ENCODE data around the gene TRNT1. TPM values are rescaled to one million over a fixed set of nuclear protein-coding genes. Genes with fewer than 3 reads are reported as not detected.

Gene TRNT1
- total RNA-seq, 1 experiment from 2014 or later = 34.0 TPM

- peak; percentile 17 for DNase-seq (ENCODE audit: low read depth)
Measured at GRCh38 chr3:3177861-3178497, 51.2 kb downstream of the TRNT1 start.

GRCh38 chr3:3178498-3179328 is 52.0 kb downstream of the TRNT1 start:
- DNase-seq (ENCODE audit: low read depth) = no peak

DNA sequence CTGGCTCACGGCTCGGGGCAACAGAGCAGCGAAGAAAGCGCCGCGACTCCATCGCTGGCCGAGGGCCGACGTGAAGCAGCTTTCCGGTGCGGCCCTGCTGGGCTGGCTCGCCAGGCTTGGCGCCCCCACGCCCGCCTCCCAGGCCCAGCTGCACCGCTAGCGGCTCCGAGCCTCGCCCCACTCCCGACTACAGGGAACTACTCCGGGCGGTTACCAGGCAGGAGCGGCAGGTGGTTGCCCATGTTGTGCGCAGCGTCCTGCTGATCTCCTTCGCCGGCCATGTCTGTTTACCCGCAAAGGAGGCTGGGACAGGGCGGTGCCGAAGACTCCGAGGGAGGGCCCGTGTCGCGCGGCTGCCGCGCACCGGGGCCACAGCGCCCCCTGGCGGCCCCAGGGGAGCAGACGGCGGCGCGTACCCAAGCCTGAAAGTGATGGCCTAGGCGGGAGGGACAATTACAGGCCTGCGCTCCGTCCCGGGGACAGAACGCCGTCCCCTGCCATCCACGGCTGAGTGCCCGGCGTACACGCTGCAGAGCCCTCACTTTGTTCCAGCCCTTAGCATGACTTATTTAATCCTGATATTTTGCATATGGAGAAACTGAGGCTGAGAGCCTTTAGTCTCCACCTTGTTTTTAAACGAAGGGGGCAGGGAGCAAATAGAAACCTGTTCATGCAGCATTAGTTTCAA is 52.8 kb downstream of the TRNT1 start, which contains the start of gene CRBN:
Gene CRBN, minus strand, starts transcription at position 285 of the 688 bp plus-strand sequence. Its CDS starts 4 bp downstream, at position 281.
- peak; percentile 74 for DNase-seq (ENCODE audit: low read depth)

DNA sequence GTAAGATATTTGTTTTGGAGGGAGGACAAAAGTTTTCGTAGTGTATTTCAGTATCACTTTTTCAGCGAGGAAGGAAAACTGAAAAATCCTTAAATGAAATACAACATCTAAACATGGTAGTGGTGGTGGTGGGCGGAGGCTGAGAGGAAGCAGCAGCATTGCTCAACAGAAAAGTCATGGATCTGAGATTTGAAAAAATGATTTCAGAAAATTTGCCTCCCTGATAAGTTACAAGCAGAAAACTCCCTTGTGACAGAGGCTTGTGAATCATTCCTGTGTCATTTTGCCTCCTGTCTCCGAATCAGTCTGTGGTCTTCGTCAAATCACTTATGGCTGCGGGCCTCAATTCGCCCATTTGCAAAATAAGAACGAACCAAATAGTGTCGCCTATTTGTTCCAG is 53.7 kb downstream of the TRNT1 start:
- no peak for DNase-seq (ENCODE audit: low read depth)

DNA sequence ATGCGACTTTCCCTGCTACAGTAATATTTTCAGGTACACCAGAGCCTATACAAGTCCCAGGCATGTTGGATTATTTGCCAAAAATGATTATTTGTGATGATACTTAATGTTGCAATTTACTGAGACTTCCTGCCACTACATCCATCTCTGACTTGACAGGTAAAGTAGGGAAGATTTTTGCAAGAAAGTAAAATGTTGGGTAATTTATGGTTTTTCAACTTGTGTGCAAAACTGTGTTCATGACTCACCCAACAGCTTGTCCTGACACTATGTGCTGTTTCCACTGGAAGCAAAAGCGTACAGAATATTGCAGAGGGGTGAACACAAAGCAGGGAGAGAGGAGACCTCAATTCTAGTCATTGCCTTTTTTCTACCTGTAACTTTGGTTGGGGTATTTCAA is 58.1 kb downstream of the TRNT1 start:
- no peak for DNase-seq (ENCODE audit: low read depth)

- DNase-seq (ENCODE audit: low read depth) = no peak
Measured at GRCh38 chr3:3189102-3189727, 62.5 kb downstream of the TRNT1 start.

GRCh38 chr3:3189961-3190360 is 63.2 kb downstream of the TRNT1 start:
- DNase-seq (ENCODE audit: low read depth) = no peak

GRCh38 chr3:3191675-3192285 is 65.0 kb downstream of the TRNT1 start:
- no peak for DNase-seq (ENCODE audit: low read depth)

- DNase-seq (ENCODE audit: low read depth) = no peak
Measured at GRCh38 chr3:3192286-3192675, 65.5 kb downstream of the TRNT1 start.

- DNase-seq (ENCODE audit: low read depth) = no peak
Measured at GRCh38 chr3:3194861-3195260, 68.1 kb downstream of the TRNT1 start.

DNA sequence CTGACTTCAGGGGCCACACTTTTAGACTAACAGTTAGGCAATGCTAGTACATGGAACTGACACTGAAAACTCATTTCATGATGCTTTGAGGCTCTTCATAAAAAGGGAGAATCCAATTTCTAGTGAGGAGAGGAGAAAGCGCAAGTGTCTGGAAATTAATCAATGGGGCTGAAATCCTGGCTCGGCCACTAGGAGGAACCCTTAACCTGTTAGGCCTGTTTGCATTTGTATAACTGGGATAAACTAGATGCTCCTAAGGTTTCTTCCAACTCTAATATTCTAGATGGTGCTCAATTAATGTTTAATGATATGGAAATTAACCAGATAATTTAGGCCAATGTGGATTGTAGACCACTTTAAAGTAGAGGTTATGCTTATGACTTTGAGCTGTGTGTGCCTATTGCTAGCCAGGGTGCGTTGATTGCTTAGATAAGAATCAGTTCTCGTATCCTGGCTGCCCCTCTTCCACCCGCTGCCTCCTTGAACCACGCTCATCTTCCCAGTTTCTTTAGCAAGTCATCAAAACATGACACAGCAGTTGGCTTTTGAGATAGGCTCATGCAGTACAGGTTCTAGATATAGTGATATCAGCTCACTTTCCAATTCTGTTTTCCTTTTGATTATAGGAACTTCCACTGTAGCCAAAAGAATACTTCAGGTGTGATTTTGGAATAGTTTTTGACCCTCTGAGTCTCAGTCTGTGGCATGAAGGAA is 69.6 kb downstream of the TRNT1 start:
- DNase-seq (ENCODE audit: low read depth) = no peak

Other genes starting within 250 kb of the TRNT1 start
- gene IL5RA, start 16.6 kb upstream of the TRNT1 start, total RNA-seq (2014; rRNA removed) = not detected in 2 replicates
- 19.1 and 33.7 TPM in 2 replicates for gene CRBN, start 52.8 kb downstream of the TRNT1 start, total RNA-seq (2014; rRNA removed)